ENCODE measurements around the gene FAM98B.

DNA sequence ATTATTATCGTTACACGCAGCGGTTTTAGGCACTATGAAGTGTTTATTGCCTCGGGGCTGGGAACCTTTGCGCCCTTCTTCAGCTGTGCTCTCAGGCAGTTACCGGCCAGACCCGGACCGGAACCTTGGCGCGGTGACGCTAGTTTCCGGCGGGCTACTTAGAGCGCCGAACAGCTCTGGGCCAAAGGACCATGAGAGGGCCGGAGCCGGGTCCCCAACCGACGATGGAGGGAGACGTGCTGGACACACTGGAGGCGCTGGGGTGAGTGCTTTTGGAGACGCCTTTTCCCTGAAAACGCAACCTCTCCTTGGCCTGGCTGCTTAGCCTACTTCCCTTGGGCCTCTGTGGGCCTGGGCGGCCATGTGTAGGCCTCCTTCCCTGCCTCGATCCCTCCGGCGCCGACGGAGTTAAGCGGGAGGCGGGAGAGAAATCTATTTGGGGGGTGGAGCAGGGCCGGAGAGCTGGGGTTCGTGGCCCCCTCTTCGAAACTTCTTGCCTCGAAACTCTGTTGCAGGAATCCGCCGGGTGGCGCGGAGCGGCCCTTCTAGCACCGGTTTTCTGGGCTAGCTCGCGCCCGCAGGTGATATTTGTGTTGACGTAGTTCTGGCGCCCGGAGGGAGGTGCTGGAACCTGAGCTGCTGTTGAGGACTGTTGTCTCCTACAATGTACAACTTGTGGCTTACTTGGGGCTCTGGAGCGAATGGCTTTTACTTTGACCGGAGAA lies at the start of gene FAM98B:
- no peak for TF ChIP-seq EZH2 (IDR thresholded peaks at IDR 0.05; ENCODE audit: low read depth, unreplicated experiment)
- TF ChIP-seq REST (IDR thresholded peaks at IDR 0.05; ENCODE audit: unreplicated experiment) = no peak
- TF ChIP-seq, protein P1, sequence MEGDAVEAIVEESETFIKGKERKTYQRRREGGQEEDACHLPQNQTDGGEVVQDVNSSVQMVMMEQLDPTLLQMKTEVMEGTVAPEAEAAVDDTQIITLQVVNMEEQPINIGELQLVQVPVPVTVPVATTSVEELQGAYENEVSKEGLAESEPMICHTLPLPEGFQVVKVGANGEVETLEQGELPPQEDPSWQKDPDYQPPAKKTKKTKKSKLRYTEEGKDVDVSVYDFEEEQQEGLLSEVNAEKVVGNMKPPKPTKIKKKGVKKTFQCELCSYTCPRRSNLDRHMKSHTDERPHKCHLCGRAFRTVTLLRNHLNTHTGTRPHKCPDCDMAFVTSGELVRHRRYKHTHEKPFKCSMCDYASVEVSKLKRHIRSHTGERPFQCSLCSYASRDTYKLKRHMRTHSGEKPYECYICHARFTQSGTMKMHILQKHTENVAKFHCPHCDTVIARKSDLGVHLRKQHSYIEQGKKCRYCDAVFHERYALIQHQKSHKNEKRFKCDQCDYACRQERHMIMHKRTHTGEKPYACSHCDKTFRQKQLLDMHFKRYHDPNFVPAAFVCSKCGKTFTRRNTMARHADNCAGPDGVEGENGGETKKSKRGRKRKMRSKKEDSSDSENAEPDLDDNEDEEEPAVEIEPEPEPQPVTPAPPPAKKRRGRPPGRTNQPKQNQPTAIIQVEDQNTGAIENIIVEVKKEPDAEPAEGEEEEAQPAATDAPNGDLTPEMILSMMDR (conservative IDR thresholded peaks at IDR 0.05; ENCODE audit: low read depth in 2 of 2) = 0 out of 4 replicates have a peak, but pooled peaks of 1 of the 2 experiments have one; percentile 6
- TF ChIP-seq EZH2phosphoT487 (IDR thresholded peaks at IDR 0.05; ENCODE audit: unreplicated experiment) = no peak
- peak; percentile 70 for TF ChIP-seq CREB1 (CRISPR knock-in tag; IDR thresholded peaks at IDR 0.05; ENCODE audit: low read depth)
- TF ChIP-seq STAT1 (IDR thresholded peaks at IDR 0.05; ENCODE audit: unreplicated experiment) = no peak
- no peak for TF ChIP-seq ZNF331 (CRISPR knock-in tag; IDR thresholded peaks at IDR 0.05; ENCODE audit: low read depth)
- TF ChIP-seq ETS1 (IDR thresholded peaks at IDR 0.05) = no peak

Data from GM23338 (cell line).